Thoracic aorta (tissue), 2 donors: ENCODE measurements around the gene NFIC. TPM values are rescaled to one million over a fixed set of nuclear protein-coding genes. Genes with fewer than 3 reads are reported as not detected.
"Not testable (repeated sequence)": the region's sequence is repeated elsewhere in the genome, so short reads cannot be mapped to it uniquely, and the experiment has no call there.

Experiments used
- ATAC-seq: fragments of 150-250 bp; one replicate; pipeline ENCODE4 v1.8.0; 2017; ENCODE audit warnings: low read depth; ENCODE audit not compliant: insufficient number of reproducible peaks, low FRiP score
- DNase-seq: peaks from one replicate; pipeline ENCODE4 v3.0.0-alpha.2; 2020; ENCODE audit warnings: low spot score
- H3K27ac ChIP-seq, 2 donors: fragments of 200-600 bp; sonication (generic); 1 replicate in 1 of 2; 2 replicates in 1 of 2; pipeline ENCODE4 v1.5.1; 2016; ENCODE audit warnings: mild to moderate bottlenecking in 2 of 2, moderate library complexity in 2 of 2
- H3K27me3 ChIP-seq: fragments of 200-600 bp; sonication (generic); replicated peaks from 2 replicates; pipeline ENCODE4 v1.6.0; 2016; ENCODE audit warnings: mild to moderate bottlenecking; ENCODE audit not compliant: insufficient read depth
- H3K36me3 ChIP-seq: fragments of 200-600 bp; sonication (generic); one replicate; pipeline ENCODE4 v1.5.1; 2016
- H3K4me1 ChIP-seq, 2 donors: fragments of 200-600 bp; sonication (generic); 1 replicate in 1 of 2; 2 replicates in 1 of 2; pipeline versions ENCODE4 v1.5.1 to v1.6.0; 2016; ENCODE audit warnings: low read depth in 2 of 2, mild to moderate bottlenecking in 1 of 2; ENCODE audit not compliant: control insufficient read depth in 1 of 2
- H3K4me3 ChIP-seq: fragments of 200-600 bp; sonication (generic); 2 replicates; pipeline ENCODE4 v1.5.1; 2016; ENCODE audit warnings: mild to moderate bottlenecking
- H3K9me3 ChIP-seq: fragments of 200-600 bp; sonication (generic); 2 replicates; pipeline ENCODE4 v1.5.1; 2016
- total RNA-seq, 2 donors: library from RNA; depleted of rRNA; stranded (reverse); fragments of >200 nt; gene quantifications; one replicate each; pipeline versions ENCODE4 v1.1.0 to v1.2.3, GENCODE V29; 2016
- TF ChIP-seq, protein P1 (sequence below): fragments of 200-600 bp; sonication (generic); IDR thresholded peaks from one replicate; pipeline ENCODE4 v1.5.1; 2019; ENCODE audit warnings: antibody characterized with exemption

The NFIC gene
- total RNA-seq, 2 donors from 2014 or later: 178 to 203 TPM

GRCh38 chr19:3389876-3390371, 23.5 kb downstream of the NFIC start:
- peak overlapping the region; percentile 44 to 65 for H3K27ac ChIP-seq
- H3K27me3 ChIP-seq: no peaks in the 10 kb centered on the region
- DNase-seq (no peak), ATAC-seq (no peak)
- no peaks in the 10 kb centered on the region for H3K9me3 ChIP-seq
- no peaks in the 10 kb centered on the region for H3K36me3 ChIP-seq
- TF ChIP-seq, protein P1, sequence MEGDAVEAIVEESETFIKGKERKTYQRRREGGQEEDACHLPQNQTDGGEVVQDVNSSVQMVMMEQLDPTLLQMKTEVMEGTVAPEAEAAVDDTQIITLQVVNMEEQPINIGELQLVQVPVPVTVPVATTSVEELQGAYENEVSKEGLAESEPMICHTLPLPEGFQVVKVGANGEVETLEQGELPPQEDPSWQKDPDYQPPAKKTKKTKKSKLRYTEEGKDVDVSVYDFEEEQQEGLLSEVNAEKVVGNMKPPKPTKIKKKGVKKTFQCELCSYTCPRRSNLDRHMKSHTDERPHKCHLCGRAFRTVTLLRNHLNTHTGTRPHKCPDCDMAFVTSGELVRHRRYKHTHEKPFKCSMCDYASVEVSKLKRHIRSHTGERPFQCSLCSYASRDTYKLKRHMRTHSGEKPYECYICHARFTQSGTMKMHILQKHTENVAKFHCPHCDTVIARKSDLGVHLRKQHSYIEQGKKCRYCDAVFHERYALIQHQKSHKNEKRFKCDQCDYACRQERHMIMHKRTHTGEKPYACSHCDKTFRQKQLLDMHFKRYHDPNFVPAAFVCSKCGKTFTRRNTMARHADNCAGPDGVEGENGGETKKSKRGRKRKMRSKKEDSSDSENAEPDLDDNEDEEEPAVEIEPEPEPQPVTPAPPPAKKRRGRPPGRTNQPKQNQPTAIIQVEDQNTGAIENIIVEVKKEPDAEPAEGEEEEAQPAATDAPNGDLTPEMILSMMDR: no peak
- H3K4me1 ChIP-seq: peaks cover 34 to 56% of the 10 kb centered on the region in 2 donors
- peak overlapping the region; percentile 42 for H3K4me3 ChIP-seq

- peaks cover 22 to 47% of the 10 kb centered on the region in 2 donors for H3K4me1 ChIP-seq
- H3K27ac ChIP-seq, H3K27me3 ChIP-seq, H3K4me3 ChIP-seq, ATAC-seq, H3K36me3 ChIP-seq, H3K9me3 ChIP-seq, DNase-seq: not testable (repeated sequence)
Observed at GRCh38 chr19:3391911-3392310, 25.5 kb downstream of the NFIC start.

DNA sequence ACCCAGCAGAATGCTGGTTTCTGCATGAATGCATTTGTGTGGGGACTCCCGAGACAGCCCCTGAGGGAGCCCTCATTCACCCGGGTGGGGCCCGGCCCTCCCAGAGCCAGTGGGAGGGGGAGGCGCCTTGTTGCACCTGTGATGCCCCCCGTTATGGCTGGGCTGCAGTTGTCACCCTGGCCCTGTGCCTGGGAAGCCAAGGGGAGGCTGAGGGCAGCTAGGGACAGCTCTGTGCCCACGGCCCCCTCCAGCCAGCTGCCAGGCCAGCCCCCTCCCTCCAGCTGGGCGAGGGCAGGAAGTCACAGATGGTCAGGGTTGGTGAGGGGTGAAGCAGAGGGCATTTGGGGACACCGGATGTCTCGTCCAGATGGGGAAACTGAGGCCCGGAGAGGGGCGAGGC, 26.1 kb downstream of the NFIC start:
- Histone ChIP-seq H3K4me1 (peaks cover 20 to 47% of the 10 kb centered on the region in 2 donors), H3K27ac (no peak overlapping the region), H3K27me3 (no peaks in the 10 kb centered on the region), H3K36me3 (no peaks in the 10 kb centered on the region), H3K9me3 (no peaks in the 10 kb centered on the region), H3K4me3 (no peak overlapping the region)
- DNase-seq (no peak), ATAC-seq (no peak)
- TF ChIP-seq, protein P1: no peak

- Histone ChIP-seq H3K27ac (peak overlapping the region in 1 of 2 donors; percentile 99), H3K4me1 (peaks cover 22 to 45% of the 10 kb centered on the region in 2 donors)
- TF ChIP-seq, protein P1: no peak
Observed at GRCh38 chr19:3396881-3397265, 30.5 kb downstream of the NFIC start.

DNA sequence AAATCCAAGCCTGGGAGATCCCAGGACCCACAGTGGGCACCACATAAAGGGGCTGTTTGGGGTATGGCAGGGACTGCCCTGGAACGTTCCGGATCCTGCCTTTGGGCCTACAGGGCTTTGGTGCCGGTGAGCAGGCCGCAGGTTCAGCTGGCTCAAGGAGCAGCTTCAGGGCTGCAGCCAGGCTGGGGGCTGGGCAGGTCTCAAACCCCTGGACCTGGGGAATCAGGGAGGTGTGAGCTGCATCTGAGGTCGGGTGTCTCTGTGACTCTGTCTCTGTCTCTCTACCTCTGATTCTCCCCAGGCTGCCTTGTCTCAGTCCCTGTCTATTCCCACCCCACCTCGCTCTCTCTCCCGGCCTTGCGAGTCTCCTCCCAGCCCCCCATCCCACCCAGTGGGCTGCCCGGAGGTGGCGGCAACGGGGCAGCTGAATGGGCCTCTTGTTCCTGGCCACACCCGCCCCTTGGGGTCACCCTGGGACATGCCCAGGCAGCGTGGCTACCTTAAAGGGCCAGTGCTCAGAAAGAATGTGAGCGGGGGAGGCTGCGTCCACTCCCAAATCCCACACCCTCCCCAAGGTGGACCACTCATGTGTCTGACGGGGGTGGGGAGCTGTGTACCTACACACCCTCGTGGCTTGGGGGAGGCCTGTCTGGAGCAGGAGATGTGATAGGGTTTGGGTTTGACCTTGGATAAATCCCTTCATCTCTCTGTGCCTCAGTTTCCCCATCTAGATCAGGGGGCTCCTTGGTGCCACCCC, 31.1 kb downstream of the NFIC start:
- DNase-seq: no peak
- ATAC-seq: no peak
- no peaks in the 10 kb centered on the region for H3K9me3 ChIP-seq
- peak overlapping the region; percentile 60 to 99 for H3K27ac ChIP-seq
- no peaks in the 10 kb centered on the region for H3K36me3 ChIP-seq
- no peaks in the 10 kb centered on the region for H3K27me3 ChIP-seq
- H3K4me1 ChIP-seq: peaks cover 22 to 51% of the 10 kb centered on the region in 2 donors
- peak overlapping the region; percentile 27 for H3K4me3 ChIP-seq
- TF ChIP-seq, protein P1: no peak

More at GRCh38 chr19:3396881-3397265, 30.5 kb downstream of the NFIC start:
- Histone ChIP-seq H3K4me3 (peak overlapping the region; percentile 27), H3K9me3 (no peaks in the 10 kb centered on the region), H3K36me3 (no peaks in the 10 kb centered on the region), H3K27me3 (no peaks in the 10 kb centered on the region)
- DNase-seq (no peak), ATAC-seq (no peak)
